ENCODE results near the gene AUTS2.

AUTS2 gene

DNA sequence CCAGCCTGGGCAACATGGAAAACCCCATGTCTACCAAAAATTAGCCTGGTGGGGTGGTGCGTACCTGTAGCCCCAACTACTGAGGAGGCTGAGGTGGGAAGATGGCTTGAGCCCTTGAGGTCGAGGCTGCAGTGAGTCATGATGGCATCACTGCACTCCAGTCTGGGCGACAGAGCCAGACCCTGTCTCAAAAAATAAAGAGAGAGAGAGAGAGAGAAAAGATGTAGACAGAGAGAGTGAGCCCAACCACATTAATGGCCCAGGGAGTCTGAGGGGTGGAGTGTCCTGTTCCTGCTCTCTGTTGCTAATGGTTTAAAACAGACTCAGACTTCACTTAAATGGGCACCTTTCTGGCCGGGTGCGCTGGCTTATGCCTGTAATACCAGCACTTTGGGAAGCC lies 1078.0 kb downstream of the AUTS2 start:
- Histone ChIP-seq H3K9ac (ENCODE audit: low read length) (no peak overlapping the region), H3K4me2 (ENCODE audit: low read length) (no peak overlapping the region), H3K79me2 (ENCODE audit: insufficient read depth, low read length) (no peaks in the 10 kb centered on the region), H3K9me3 (ENCODE audit: low read length) (no peaks in the 10 kb centered on the region), H3K4me1 (ENCODE audit: insufficient read depth, low read length, severe bottlenecking) (peaks cover 3% of the 10 kb centered on the region), H3K27me3 (ENCODE audit: insufficient read depth, low read length) (no peaks in the 10 kb centered on the region), H4K20me1 (ENCODE audit: insufficient read depth, low read length) (no peaks in the 10 kb centered on the region), H3K36me3 (ENCODE audit: insufficient read depth, low read length) (no peaks in the 10 kb centered on the region), H3K27ac (ENCODE audit: low read depth, low read length, poor library complexity, severe bottlenecking) (no peak overlapping the region), H3K4me3 (ENCODE audit: low read depth, low read length, poor library complexity, severe bottlenecking) (no peak overlapping the region), H2AFZ (ENCODE audit: low read length) (no peak overlapping the region), H3F3A (ENCODE audit: insufficient read depth, low read length) (no peaks in the 10 kb centered on the region), H3K9me2 (ENCODE audit: low read depth, low read length) (no peaks in the 10 kb centered on the region)
- TF ChIP-seq, protein P1, sequence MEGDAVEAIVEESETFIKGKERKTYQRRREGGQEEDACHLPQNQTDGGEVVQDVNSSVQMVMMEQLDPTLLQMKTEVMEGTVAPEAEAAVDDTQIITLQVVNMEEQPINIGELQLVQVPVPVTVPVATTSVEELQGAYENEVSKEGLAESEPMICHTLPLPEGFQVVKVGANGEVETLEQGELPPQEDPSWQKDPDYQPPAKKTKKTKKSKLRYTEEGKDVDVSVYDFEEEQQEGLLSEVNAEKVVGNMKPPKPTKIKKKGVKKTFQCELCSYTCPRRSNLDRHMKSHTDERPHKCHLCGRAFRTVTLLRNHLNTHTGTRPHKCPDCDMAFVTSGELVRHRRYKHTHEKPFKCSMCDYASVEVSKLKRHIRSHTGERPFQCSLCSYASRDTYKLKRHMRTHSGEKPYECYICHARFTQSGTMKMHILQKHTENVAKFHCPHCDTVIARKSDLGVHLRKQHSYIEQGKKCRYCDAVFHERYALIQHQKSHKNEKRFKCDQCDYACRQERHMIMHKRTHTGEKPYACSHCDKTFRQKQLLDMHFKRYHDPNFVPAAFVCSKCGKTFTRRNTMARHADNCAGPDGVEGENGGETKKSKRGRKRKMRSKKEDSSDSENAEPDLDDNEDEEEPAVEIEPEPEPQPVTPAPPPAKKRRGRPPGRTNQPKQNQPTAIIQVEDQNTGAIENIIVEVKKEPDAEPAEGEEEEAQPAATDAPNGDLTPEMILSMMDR (IDR thresholded peaks at IDR 0.05; ENCODE audit: low read length), result no peak
- no peak for TF ChIP-seq EZH2 (IDR thresholded peaks at IDR 0.05; ENCODE audit: borderline replicate concordance, low read length)

DNA sequence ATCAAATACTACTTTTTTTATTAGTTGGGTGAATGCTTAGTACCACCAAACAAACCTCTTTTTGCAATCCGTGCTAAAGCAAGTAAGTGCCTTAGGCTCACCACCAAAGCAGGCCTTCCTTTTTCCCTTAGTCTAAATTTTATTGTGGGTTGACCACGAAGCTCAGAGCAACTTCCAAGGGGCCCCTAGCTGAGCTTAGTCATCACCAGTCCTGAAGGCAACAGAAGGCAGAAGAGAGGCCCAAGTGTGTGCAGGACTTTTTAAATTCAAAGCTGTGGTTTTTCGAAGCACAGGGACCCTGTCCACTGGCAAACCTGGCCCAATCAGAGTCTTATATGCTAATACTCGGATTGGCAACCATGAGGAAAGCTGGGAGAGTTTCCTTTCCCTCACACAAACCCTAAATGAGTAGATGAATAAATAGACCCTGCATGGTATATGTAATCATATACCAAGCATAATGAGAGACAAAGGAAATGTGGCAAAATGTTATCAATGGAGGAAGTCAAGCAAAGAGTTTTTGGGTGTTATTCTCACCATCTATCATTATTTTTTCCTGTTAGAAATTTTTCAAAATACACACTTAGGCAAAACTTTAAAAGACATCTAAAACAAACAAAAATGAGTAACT lies 1080.5 kb downstream of the AUTS2 start:
- no peaks in the 10 kb centered on the region for H3F3A ChIP-seq (ENCODE audit: insufficient read depth, low read length)
- H4K20me1 ChIP-seq (ENCODE audit: insufficient read depth, low read length), result no peaks in the 10 kb centered on the region
- TF ChIP-seq, protein P1 (IDR thresholded peaks at IDR 0.05; ENCODE audit: low read length), result no peak
- no peak for TF ChIP-seq EZH2 (IDR thresholded peaks at IDR 0.05; ENCODE audit: borderline replicate concordance, low read length)
- H3K9ac ChIP-seq (ENCODE audit: low read length), result no peak overlapping the region
- H3K4me2 ChIP-seq (ENCODE audit: low read length), result no peak overlapping the region
- no peaks in the 10 kb centered on the region for H3K9me2 ChIP-seq (ENCODE audit: low read depth, low read length)
- H3K27ac ChIP-seq (ENCODE audit: low read depth, low read length, poor library complexity, severe bottlenecking), result no peak overlapping the region
- H3K79me2 ChIP-seq (ENCODE audit: insufficient read depth, low read length), result no peaks in the 10 kb centered on the region
- no peaks in the 10 kb centered on the region for H3K36me3 ChIP-seq (ENCODE audit: insufficient read depth, low read length)
- peaks cover 16% of the 10 kb centered on the region for H3K4me1 ChIP-seq (ENCODE audit: insufficient read depth, low read length, severe bottlenecking)
- H3K4me3 ChIP-seq (ENCODE audit: low read depth, low read length, poor library complexity, severe bottlenecking), result no peak overlapping the region
- no peaks in the 10 kb centered on the region for H3K27me3 ChIP-seq (ENCODE audit: insufficient read depth, low read length)
- no peak overlapping the region for H2AFZ ChIP-seq (ENCODE audit: low read length)
- H3K9me3 ChIP-seq (ENCODE audit: low read length), result no peaks in the 10 kb centered on the region

DNA sequence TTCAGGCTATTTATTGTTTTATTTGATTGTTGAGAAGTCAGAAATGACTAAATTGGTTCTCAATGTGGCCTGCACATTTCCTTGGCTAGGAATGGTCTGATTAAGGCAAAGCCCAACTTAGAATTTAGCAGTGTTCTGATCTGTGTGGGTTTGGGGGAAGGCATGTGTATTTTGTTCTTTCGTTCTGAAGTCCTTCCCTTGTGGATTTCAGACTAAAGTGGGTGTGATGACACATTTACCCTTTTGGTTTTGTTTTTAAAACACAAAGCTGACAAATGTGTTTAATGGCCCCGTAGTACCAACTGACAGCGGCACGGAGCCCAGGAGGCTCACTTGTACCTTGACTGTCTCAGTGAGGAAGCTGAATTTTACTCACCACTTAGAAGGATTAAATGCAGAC lies 1081.4 kb downstream of the AUTS2 start:
- Histone ChIP-seq H3K9ac (ENCODE audit: low read length) (no peak overlapping the region), H4K20me1 (ENCODE audit: insufficient read depth, low read length) (no peaks in the 10 kb centered on the region), H3K4me3 (ENCODE audit: low read depth, low read length, poor library complexity, severe bottlenecking) (no peak overlapping the region), H3K4me1 (ENCODE audit: insufficient read depth, low read length, severe bottlenecking) (peaks cover 16% of the 10 kb centered on the region), H3K4me2 (ENCODE audit: low read length) (no peak overlapping the region), H3K79me2 (ENCODE audit: insufficient read depth, low read length) (no peaks in the 10 kb centered on the region), H3K36me3 (ENCODE audit: insufficient read depth, low read length) (no peaks in the 10 kb centered on the region), H3F3A (ENCODE audit: insufficient read depth, low read length) (no peaks in the 10 kb centered on the region), H2AFZ (ENCODE audit: low read length) (no peak overlapping the region), H3K9me2 (ENCODE audit: low read depth, low read length) (no peaks in the 10 kb centered on the region), H3K27ac (ENCODE audit: low read depth, low read length, poor library complexity, severe bottlenecking) (no peak overlapping the region), H3K27me3 (ENCODE audit: insufficient read depth, low read length) (no peaks in the 10 kb centered on the region), H3K9me3 (ENCODE audit: low read length) (no peaks in the 10 kb centered on the region)
- no peak for TF ChIP-seq EZH2 (IDR thresholded peaks at IDR 0.05; ENCODE audit: borderline replicate concordance, low read length)

DNA sequence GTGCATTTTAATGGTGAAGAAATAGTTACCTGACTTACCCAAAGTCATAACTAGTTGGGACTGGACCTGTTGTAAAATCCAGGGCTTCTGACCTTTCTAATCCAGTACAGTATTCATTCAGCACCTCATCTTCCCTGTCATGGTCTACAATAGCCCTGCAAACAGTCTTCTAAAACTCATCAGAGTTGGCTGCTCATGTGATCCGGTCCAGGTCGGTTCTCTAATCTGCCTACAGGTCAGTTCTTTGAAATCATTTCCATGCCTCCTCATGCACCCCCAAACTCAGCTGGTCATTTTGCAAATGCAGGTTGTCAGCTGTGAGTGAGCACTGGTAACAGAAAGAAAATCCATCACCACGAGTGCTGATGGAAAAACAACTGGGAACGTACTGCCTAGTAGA lies 1082.0 kb downstream of the AUTS2 start:
- no peak overlapping the region for H2AFZ ChIP-seq (ENCODE audit: low read length)
- H3K79me2 ChIP-seq (ENCODE audit: insufficient read depth, low read length), result no peaks in the 10 kb centered on the region
- H3K4me2 ChIP-seq (ENCODE audit: low read length), result no peak overlapping the region
- no peaks in the 10 kb centered on the region for H3K27me3 ChIP-seq (ENCODE audit: insufficient read depth, low read length)
- no peaks in the 10 kb centered on the region for H3F3A ChIP-seq (ENCODE audit: insufficient read depth, low read length)
- no peaks in the 10 kb centered on the region for H3K9me3 ChIP-seq (ENCODE audit: low read length)
- no peak for TF ChIP-seq EZH2 (IDR thresholded peaks at IDR 0.05; ENCODE audit: borderline replicate concordance, low read length)
- TF ChIP-seq, protein P1 (IDR thresholded peaks at IDR 0.05; ENCODE audit: low read length), result no peak
- no peaks in the 10 kb centered on the region for H4K20me1 ChIP-seq (ENCODE audit: insufficient read depth, low read length)
- H3K36me3 ChIP-seq (ENCODE audit: insufficient read depth, low read length), result no peaks in the 10 kb centered on the region
- no peak overlapping the region for H3K9ac ChIP-seq (ENCODE audit: low read length)
- no peaks in the 10 kb centered on the region for H3K9me2 ChIP-seq (ENCODE audit: low read depth, low read length)
- H3K4me1 ChIP-seq (ENCODE audit: insufficient read depth, low read length, severe bottlenecking), result peaks cover 16% of the 10 kb centered on the region
- H3K27ac ChIP-seq (ENCODE audit: low read depth, low read length, poor library complexity, severe bottlenecking), result no peak overlapping the region
- H3K4me3 ChIP-seq (ENCODE audit: low read depth, low read length, poor library complexity, severe bottlenecking), result no peak overlapping the region

All from OCI-LY1 (cell line).